BLaER1 treated with 17β-estradiol and CSF1 and Interleukin-3, amounts not matched to agents 10 nM and 100 nM (cell line): ENCODE measurements around the gene AK5.
A peak's percentile ranks its signal among the peaks of the same experiment; 100 is the strongest.

Experiments
- H3K27ac ChIP-seq, 11 experiments: shearing (Covaris generic); formaldehyde crosslinking; 2 replicates each; pipeline ENCODE4 v1.8.1; 2022
- H3K27me3 ChIP-seq, 11 experiments: shearing (Covaris generic); formaldehyde crosslinking; 2 replicates each; pipeline ENCODE4 v1.8.1; 2022
- H3K36me3 ChIP-seq, 11 experiments: shearing (Covaris generic); formaldehyde crosslinking; 2 replicates each; pipeline ENCODE4 v1.8.1; 2022
- H3K4me1 ChIP-seq, 10 experiments: shearing (Covaris generic); formaldehyde crosslinking; 2 replicates each; pipeline ENCODE4 v1.8.1; 2022
- H3K4me2 ChIP-seq, 11 experiments: shearing (Covaris generic); formaldehyde crosslinking; 2 replicates each; pipeline ENCODE4 v1.8.1; 2022
- H3K4me3 ChIP-seq, 10 experiments: shearing (Covaris generic); formaldehyde crosslinking; 2 replicates each; pipeline ENCODE4 v1.8.1; 2022
- H3K9ac ChIP-seq, 11 experiments: shearing (Covaris generic); formaldehyde crosslinking; 2 replicates each; pipeline ENCODE4 v1.8.1; 2022
- H3K9me3 ChIP-seq, 11 experiments: shearing (Covaris generic); formaldehyde crosslinking; replicated peaks in 1 of 11; 2 replicates each; pipeline ENCODE4 v1.8.1; 2022
- H4K20me1 ChIP-seq, 11 experiments: shearing (Covaris generic); formaldehyde crosslinking; 2 replicates each; pipeline ENCODE4 v1.8.1; 2022
- Cebpa-rat ChIP-seq, 11 experiments: shearing (Covaris generic); IDR thresholded peaks; 2 replicates each; pipeline ENCODE4 v1.8.1; 2022

The AK5 gene

DNA sequence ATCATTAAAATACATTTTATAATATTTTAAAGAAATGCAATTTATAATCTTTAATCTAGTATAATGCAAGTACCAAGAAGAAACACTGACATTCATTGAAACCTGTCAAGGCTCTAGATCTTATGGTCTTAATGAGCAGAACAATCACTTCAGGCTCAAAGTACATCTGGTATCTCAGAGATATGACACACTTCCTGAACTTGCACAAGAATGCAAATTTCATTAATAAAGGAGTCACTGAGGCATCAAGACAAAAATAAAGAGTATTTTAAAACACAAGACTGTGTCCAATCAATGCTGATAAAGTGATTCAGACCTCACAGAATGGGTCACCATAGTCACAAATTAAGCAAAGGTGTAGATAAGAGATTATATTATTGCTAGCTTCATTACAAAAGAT lies 178.1 kb downstream of the AK5 start:
- TF ChIP-seq Cebpa-rat (IDR thresholded peaks at IDR 0.05): no peak

DNA sequence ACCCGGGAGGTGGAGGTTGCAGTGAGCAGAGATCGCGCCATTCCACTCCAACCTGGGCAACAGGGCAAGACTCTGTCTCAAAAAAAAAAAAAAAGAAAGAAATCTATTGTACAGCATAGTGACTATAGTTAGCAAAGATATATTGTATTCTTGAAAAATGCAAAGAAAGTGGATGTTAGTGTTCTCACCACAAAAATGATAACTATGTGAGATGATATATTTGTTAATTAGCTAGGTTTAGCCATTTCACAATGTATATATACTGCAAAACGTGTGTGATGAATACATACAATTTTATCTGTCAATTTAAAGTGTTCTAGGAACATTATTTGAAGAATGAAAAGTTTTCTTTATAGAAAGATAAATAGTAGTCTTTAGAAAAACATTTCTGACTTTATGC lies 179.9 kb downstream of the AK5 start:
- Histone ChIP-seq H3K27me3 (no peaks in the 10 kb centered on the region), H3K9ac (no peak overlapping the region), H3K4me3 (no peak overlapping the region), H3K27ac (no peak overlapping the region), H3K4me1 (peaks cover 0 to 21% (median 3%) of the 10 kb centered on the region in 10 experiments; a peak in 9 of 20 replicates), H3K4me2 (no peak overlapping the region), H3K36me3 (no peaks in the 10 kb centered on the region), H3K9me3 (peaks cover 0 to 13% (median 0%) of the 10 kb centered on the region in 11 experiments; a peak in 6 of 22 replicates), H4K20me1 (no peaks in the 10 kb centered on the region)
- TF ChIP-seq Cebpa-rat (IDR thresholded peaks at IDR 0.05): no peak

More for the DNA sequence above, 178.1 kb downstream of the AK5 start:
- peak overlapping the region in 5 of 11 experiments; percentile 28 to 63 (median 41); a peak in 9 of 22 replicates for H3K27ac ChIP-seq
- no peaks in the 10 kb centered on the region for H3K27me3 ChIP-seq
- H3K36me3 ChIP-seq: no peaks in the 10 kb centered on the region
- H3K4me2 ChIP-seq: peak overlapping the region in 7 of 11 experiments; percentile 1 to 63 (median 44); a peak in 9 of 22 replicates
- H3K9me3 ChIP-seq: peaks cover 0 to 18% (median 0%) of the 10 kb centered on the region in 11 experiments; a peak in 6 of 22 replicates
- no peak overlapping the region for H3K9ac ChIP-seq
- peaks cover 0 to 21% (median 3%) of the 10 kb centered on the region in 10 experiments; a peak in 9 of 20 replicates for H3K4me1 ChIP-seq
- no peaks in the 10 kb centered on the region for H4K20me1 ChIP-seq
- no peak overlapping the region for H3K4me3 ChIP-seq

DNA sequence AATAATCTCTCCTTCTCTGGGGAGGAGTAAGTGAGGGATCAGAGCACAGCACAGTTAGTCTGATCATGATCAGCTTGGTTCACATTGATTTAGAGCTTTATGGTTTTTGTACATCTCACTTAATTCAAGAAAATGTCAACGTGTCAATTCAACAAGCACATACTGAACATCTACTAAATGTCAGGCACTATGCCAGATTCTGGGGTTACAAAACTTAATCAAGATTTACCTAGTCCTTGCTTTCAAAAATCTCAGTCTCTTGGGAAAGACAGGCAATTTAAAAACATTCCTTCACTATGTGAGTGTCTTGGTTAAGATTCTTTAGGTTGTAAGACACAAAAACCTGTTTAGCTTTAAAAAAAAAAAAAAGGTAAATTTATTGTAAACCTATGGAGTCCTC lies 181.4 kb downstream of the AK5 start:
- no peak overlapping the region for H3K9ac ChIP-seq
- no peak overlapping the region for H3K4me2 ChIP-seq
- H3K27ac ChIP-seq: no peak overlapping the region
- H3K9me3 ChIP-seq: peaks cover 0 to 9% (median 0%) of the 10 kb centered on the region in 11 experiments; a peak in 2 of 22 replicates
- H4K20me1 ChIP-seq: no peaks in the 10 kb centered on the region
- no peak for TF ChIP-seq Cebpa-rat (IDR thresholded peaks at IDR 0.05)
- H3K4me3 ChIP-seq: no peak overlapping the region
- H3K4me1 ChIP-seq: peaks cover 0 to 21% (median 3%) of the 10 kb centered on the region in 10 experiments; a peak in 9 of 20 replicates
- no peaks in the 10 kb centered on the region for H3K27me3 ChIP-seq
- H3K36me3 ChIP-seq: no peaks in the 10 kb centered on the region

DNA sequence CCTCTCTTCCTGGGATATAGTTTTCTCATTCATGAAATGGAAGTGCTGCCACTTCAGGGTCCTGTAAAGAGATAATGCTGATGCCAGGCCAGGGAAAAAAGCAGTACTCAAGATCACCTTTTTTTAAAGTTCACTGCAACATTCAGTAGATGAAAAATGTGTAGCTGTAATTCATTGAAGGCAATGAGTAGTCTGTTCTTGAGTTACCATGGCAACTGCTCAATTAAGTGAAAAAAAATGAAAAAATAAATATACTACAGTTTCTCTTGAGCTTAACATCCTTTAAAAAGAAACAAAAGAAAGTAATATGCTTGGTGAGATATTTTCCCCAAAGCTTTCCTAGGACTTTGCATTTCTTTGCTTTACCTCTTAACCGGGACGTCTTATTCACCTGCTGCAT lies 183.3 kb downstream of the AK5 start:
- H3K27me3 ChIP-seq: no peaks in the 10 kb centered on the region
- H3K9ac ChIP-seq: no peak overlapping the region
- H4K20me1 ChIP-seq: no peaks in the 10 kb centered on the region
- peaks cover 0 to 5% (median 0%) of the 10 kb centered on the region in 10 experiments; a peak in 5 of 20 replicates for H3K4me1 ChIP-seq
- H3K9me3 ChIP-seq: peaks cover 0 to 9% (median 0%) of the 10 kb centered on the region in 11 experiments; a peak in 2 of 22 replicates
- H3K36me3 ChIP-seq: no peaks in the 10 kb centered on the region
- no peak overlapping the region for H3K4me3 ChIP-seq
- no peak overlapping the region for H3K4me2 ChIP-seq
- TF ChIP-seq Cebpa-rat (IDR thresholded peaks at IDR 0.05): no peak
- no peak overlapping the region for H3K27ac ChIP-seq

DNA sequence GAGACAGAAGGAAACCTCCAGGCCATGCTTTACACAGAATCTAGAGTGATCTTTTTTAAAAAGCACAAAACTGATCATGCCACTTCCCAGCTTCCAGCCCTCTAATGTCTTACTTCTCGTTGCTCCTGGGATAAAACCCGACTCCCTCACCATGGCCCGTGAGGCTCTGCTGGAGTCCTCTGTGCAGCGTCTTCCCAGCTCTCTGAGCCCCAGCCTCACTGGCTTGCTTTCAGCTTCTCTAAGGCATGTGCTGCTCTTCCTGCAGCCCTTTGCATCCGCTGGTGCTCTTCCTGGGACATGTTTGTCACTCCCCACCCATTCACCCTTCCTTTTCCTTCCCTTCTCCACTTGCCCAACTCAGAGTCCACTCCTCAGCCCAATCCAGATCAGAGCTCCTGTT lies 184.1 kb downstream of the AK5 start:
- no peak overlapping the region for H3K4me3 ChIP-seq
- TF ChIP-seq Cebpa-rat (IDR thresholded peaks at IDR 0.05): no peak
- peaks cover 0 to 9% (median 0%) of the 10 kb centered on the region in 11 experiments; a peak in 2 of 22 replicates for H3K9me3 ChIP-seq
- no peak overlapping the region for H3K27ac ChIP-seq
- H3K4me1 ChIP-seq: no peaks in the 10 kb centered on the region
- no peak overlapping the region for H3K9ac ChIP-seq
- no peak overlapping the region for H3K4me2 ChIP-seq
- no peaks in the 10 kb centered on the region for H4K20me1 ChIP-seq
- H3K27me3 ChIP-seq: no peaks in the 10 kb centered on the region
- H3K36me3 ChIP-seq: no peaks in the 10 kb centered on the region

DNA sequence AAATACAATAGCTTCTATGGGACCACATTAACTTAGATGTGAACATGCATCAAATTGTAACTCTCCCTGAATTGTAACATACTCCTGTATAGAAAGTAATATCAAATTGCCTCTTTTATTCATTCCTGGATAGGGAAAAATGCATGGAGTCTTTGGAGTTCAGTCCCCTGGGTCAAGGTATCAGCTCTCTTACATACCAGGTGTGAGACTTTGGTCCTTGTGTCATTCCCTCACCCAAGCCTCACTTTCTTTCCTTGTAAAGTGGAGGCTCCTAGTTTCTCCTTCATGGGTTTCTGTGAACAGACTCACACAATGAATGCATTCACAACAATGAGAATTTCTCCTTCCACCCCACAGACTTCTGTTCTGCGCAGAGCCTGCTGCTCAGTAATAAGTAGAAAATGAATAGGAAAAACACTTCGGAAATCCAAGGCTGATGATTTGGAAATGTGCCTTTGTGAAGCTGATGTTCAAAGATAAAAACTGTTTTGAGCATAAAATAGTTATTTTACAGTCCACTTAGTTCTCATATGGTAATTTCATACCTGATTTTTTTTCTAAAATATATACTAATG lies 185.3 kb downstream of the AK5 start:
- H3K36me3 ChIP-seq: no peaks in the 10 kb centered on the region
- peaks cover 0 to 9% (median 0%) of the 10 kb centered on the region in 11 experiments; a peak in 2 of 22 replicates for H3K9me3 ChIP-seq
- H3K4me1 ChIP-seq: no peaks in the 10 kb centered on the region
- no peak overlapping the region for H3K27ac ChIP-seq
- TF ChIP-seq Cebpa-rat (IDR thresholded peaks at IDR 0.05): no peak
- H4K20me1 ChIP-seq: no peaks in the 10 kb centered on the region
- no peak overlapping the region for H3K9ac ChIP-seq
- no peak overlapping the region for H3K4me3 ChIP-seq
- H3K4me2 ChIP-seq: no peak overlapping the region
- no peaks in the 10 kb centered on the region for H3K27me3 ChIP-seq

DNA sequence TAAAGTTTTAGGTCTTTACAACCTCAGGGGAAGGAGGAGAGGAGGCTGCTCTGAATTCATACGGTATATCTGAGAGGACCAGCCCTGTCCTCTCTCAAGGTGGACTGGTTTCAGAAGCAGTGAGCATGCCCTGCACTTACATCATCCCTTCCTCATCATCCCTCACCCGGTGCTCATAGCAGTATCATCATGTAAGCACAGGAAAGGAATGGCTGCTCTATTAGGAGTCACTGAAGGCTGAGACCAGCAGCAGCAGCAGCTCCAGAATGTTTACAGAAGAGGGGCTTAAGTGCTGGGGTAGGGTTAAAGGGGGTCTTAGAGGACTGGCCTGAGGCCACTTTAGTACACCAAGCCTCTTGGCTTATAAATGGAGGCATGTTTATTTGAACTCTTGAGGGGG lies 185.9 kb downstream of the AK5 start:
- H3K4me1 ChIP-seq: no peaks in the 10 kb centered on the region

DNA sequence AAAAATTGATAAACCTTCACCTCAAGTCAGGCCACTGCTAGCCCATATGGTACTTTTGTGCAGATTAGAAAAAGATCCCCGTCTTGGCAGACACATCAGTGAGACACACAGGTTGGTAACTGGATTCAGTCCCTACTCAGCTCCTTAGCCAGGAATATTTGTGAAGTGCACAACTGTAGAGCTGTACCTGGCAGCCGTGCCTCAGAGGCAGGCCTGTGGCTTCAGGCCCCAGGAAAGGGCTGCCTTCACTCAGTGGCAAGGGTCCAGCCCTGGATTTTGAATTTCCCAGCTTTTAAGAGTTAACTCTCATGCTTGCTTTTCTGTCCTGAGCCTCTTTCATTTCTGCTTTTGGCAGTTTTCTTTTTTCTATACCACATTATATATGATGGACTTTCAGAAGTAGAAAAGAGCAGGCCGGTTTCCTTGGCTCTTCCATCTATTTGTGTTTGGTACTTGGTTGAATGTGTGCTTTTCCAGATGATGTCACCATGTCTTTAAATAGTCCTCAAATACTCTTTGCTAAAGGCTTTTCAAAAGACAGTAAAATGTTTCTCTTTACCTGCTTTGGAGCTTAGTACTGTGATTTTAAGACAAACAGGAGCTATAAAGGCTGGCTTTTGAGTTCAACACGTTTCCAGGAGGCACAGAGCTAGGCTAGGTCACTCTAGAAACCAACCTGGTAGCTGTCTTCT lies 186.6 kb downstream of the AK5 start:
- Histone ChIP-seq H3K4me3 (no peak overlapping the region), H3K9ac (no peak overlapping the region), H3K36me3 (no peaks in the 10 kb centered on the region), H3K4me2 (no peak overlapping the region), H3K9me3 (peaks cover 0 to 9% (median 0%) of the 10 kb centered on the region in 11 experiments; a peak in 5 of 22 replicates), H3K27ac (no peak overlapping the region), H3K4me1 (no peaks in the 10 kb centered on the region), H4K20me1 (no peaks in the 10 kb centered on the region), H3K27me3 (no peaks in the 10 kb centered on the region)
- TF ChIP-seq Cebpa-rat (IDR thresholded peaks at IDR 0.05): no peak

More for the DNA sequence above, 185.9 kb downstream of the AK5 start:
- Histone ChIP-seq H3K36me3 (no peaks in the 10 kb centered on the region), H3K4me2 (no peak overlapping the region), H4K20me1 (no peaks in the 10 kb centered on the region), H3K9me3 (peaks cover 0 to 9% (median 0%) of the 10 kb centered on the region in 11 experiments; a peak in 5 of 22 replicates), H3K9ac (no peak overlapping the region), H3K27ac (no peak overlapping the region), H3K27me3 (no peaks in the 10 kb centered on the region), H3K4me3 (no peak overlapping the region)
- TF ChIP-seq Cebpa-rat (IDR thresholded peaks at IDR 0.05): no peak

DNA sequence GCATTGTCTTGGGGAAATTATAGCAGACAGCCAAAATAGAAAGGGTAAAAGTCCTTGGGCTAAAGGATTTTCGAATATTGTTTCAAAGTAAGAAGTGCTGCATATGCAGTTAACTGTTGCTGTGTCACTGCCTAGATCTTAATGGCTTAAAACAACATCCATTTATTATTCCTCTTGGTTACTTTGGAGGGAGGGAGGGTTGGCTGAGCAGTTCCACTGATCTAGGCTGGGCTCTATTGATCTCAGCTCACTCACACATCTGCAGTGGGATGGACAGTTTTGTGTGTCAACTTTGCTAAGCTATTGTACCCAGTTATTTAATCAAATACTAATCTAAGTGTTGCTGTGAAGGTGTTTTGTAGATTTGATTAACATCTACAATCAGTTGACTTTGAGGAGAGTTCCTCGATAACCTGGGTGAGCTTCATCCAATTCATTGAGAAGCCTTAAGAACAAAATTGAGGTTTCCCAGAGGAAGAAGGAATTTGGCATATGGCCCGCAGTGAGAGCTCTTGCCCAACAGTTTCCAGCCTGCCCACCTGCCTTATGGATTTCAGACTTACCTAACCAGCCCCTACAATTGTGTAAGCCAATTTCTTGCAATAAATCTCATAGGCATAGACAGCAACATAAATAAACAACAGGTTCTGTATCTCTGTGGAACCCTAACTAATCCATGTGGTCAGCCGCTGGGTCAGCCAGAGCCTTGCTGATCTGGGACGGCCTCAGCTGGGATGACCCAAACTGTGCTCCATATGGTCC lies 187.3 kb downstream of the AK5 start:
- no peaks in the 10 kb centered on the region for H3K36me3 ChIP-seq
- no peaks in the 10 kb centered on the region for H3K4me1 ChIP-seq
- H3K9ac ChIP-seq: no peak overlapping the region
- H3K27ac ChIP-seq: no peak overlapping the region
- no peak overlapping the region for H3K4me3 ChIP-seq
- no peaks in the 10 kb centered on the region for H3K27me3 ChIP-seq
- H3K9me3 ChIP-seq: peaks cover 0 to 6% (median 0%) of the 10 kb centered on the region in 11 experiments; a peak in 5 of 22 replicates
- no peak overlapping the region for H3K4me2 ChIP-seq
- TF ChIP-seq Cebpa-rat (IDR thresholded peaks at IDR 0.05): no peak
- H4K20me1 ChIP-seq: no peaks in the 10 kb centered on the region
